PC-9 (cell line): ENCODE results near the gene GSTO2. TPM values are rescaled to one million over a fixed set of nuclear protein-coding genes. Genes with fewer than 3 reads are reported as not detected.

ENCODE experiments used
- BruUV-seq: library from RNA; stranded (reverse); fragments of 400-500 nt; replicated peaks from 2 replicates; lab custom pipeline; 2021; lab: Mats Ljungman, UMichigan
- CTCF ChIA-PET: fragments of 300-600 bp; sonication (Branson Sonifier 250); formaldehyde crosslinking; loops from one replicate; lab custom pipeline; 2022; ENCODE audit warnings: antibody characterized with exemption; lab: Charles Lee
- POLR2A ChIA-PET: fragments of 300-600 bp; sonication (Branson Sonifier 250); formaldehyde crosslinking; loops from one replicate; lab custom pipeline; 2022; ENCODE audit warnings: antibody characterized with exemption; ENCODE audit not compliant: unreplicated experiment; lab: Charles Lee
- DNase-seq, 2 experiments: peaks; one replicate each; pipeline versions ENCODE4 v3.0.0 to v3.0.0-alpha.2; 2015 to 2022; ENCODE audit warnings: mixed read lengths in 1 of 2
- H2AFZ ChIP-seq: fragments of 200-600 bp; sonication (generic); 2 replicates; pipeline ENCODE4 v1.8.1; 2017; ENCODE audit warnings: antibody characterized with exemption
- H3F3A ChIP-seq: fragments of 200-600 bp; sonication (generic); 2 replicates; pipeline ENCODE4 v1.8.1; 2017; ENCODE audit warnings: antibody characterized with exemption, mild to moderate bottlenecking, low read depth; ENCODE audit not compliant: insufficient read depth
- H3K27ac ChIP-seq: fragments of 200-600 bp; sonication (generic); 2 replicates; pipeline ENCODE4 v1.6.1; 2016; ENCODE audit warnings: mixed run types
- H3K27me3 ChIP-seq: fragments of 200-600 bp; sonication (generic); 2 replicates; pipeline ENCODE4 v1.6.1; 2016; ENCODE audit warnings: low read depth, mixed run types; ENCODE audit not compliant: insufficient read depth
- H3K36me3 ChIP-seq: fragments of 200-600 bp; sonication (generic); 2 replicates; pipeline ENCODE4 v1.6.1; 2016; ENCODE audit warnings: low read depth, mixed run types
- H3K4me1 ChIP-seq: fragments of 200-600 bp; sonication (generic); replicated peaks from 2 replicates; pipeline ENCODE4 v1.6.1; 2016; ENCODE audit warnings: mixed run types; ENCODE audit not compliant: insufficient read depth
- H3K4me2 ChIP-seq: fragments of 200-600 bp; sonication (generic); 2 replicates; pipeline ENCODE4 v1.6.1; 2017; ENCODE audit warnings: mixed run types
- H3K4me3 ChIP-seq: fragments of 200-600 bp; sonication (generic); 2 replicates; pipeline ENCODE4 v1.6.1; 2016; ENCODE audit warnings: mixed run types
- H3K79me2 ChIP-seq: fragments of 200-600 bp; sonication (generic); 2 replicates; pipeline ENCODE4 v1.6.1; 2017; ENCODE audit warnings: low read depth, mixed run types
- H3K9me2 ChIP-seq: fragments of 200-600 bp; sonication (generic); 2 replicates; pipeline ENCODE4 v1.8.1; 2017; ENCODE audit warnings: mild to moderate bottlenecking; ENCODE audit not compliant: insufficient read depth
- H3K9me3 ChIP-seq: fragments of 200-600 bp; sonication (generic); 2 replicates; pipeline ENCODE4 v1.8.1; 2016; ENCODE audit warnings: low read depth; ENCODE audit not compliant: insufficient read depth
- H4K20me1 ChIP-seq: fragments of 200-600 bp; sonication (generic); 2 replicates; pipeline ENCODE4 v1.8.1; 2017; ENCODE audit not compliant: insufficient read depth
- CTCF ChIP-seq: fragments of 200-600 bp; sonication (generic); conservative IDR thresholded peaks from 2 replicates; pipeline ENCODE4 v1.6.1; 2017; ENCODE audit warnings: mixed run types, antibody characterized with exemption, mild to moderate bottlenecking, moderate library complexity
- EZH2 ChIP-seq: fragments of 200-600 bp; sonication (generic); IDR thresholded peaks from 2 replicates; pipeline ENCODE4 v1.8.0; 2017; ENCODE audit warnings: antibody characterized with exemption, low read depth
- intact Hi-C: fragments of 100-400 bp; cut with micrococcal nuclease; formaldehyde crosslinking; loops from one replicate; pipeline ENCODE4 v1.10.0; 2022; ENCODE audit not compliant: unreplicated experiment
- total RNA-seq: library from RNA; stranded (reverse); gene quantifications from 2 replicates; pipeline ENCODE4 v1.2.3, GENCODE V29; 2021

Gene GSTO2
- total RNA-seq, 1 experiment from 2014 or later: 3.3 TPM

GRCh38 chr10:104324221-104324686 lies 55.3 kb downstream of the GSTO2 start:
- H3K4me2 ChIP-seq: no peak overlapping the region
- H3K4me1 ChIP-seq: peaks cover 23% of the 10 kb centered on the region
- H3K27me3 ChIP-seq: no peaks in the 10 kb centered on the region
- no peak overlapping the region for H3K4me3 ChIP-seq
- intact Hi-C loops: no loop called here
- H3K9me3 ChIP-seq: no peaks in the 10 kb centered on the region
- BruUV-seq: no TSS peak
- ChIA-PET POLR2A (no interaction called here), CTCF (no interaction called here)
- TF ChIP-seq EZH2: no peak
- no peak for TF ChIP-seq CTCF
- no peak overlapping the region for H2AFZ ChIP-seq
- H4K20me1 ChIP-seq: no peaks in the 10 kb centered on the region
- H3K27ac ChIP-seq: no peak overlapping the region
- H3K36me3 ChIP-seq: no peaks in the 10 kb centered on the region
- peaks cover 12% of the 10 kb centered on the region for H3F3A ChIP-seq
- peaks cover 92% of the 10 kb centered on the region for H3K79me2 ChIP-seq
- DNase-seq: no peak
- no peaks in the 10 kb centered on the region for H3K9me2 ChIP-seq

- Histone ChIP-seq H3K27me3 (no peaks in the 10 kb centered on the region), H2AFZ (no peak overlapping the region), H3K9me3 (no peaks in the 10 kb centered on the region), H4K20me1 (no peaks in the 10 kb centered on the region), H3K4me1 (peaks cover 30% of the 10 kb centered on the region), H3K9me2 (no peaks in the 10 kb centered on the region), H3K36me3 (no peaks in the 10 kb centered on the region), H3K4me3 (no peak overlapping the region), H3K4me2 (no peak overlapping the region), H3K79me2 (peaks cover 92% of the 10 kb centered on the region), H3K27ac (no peak overlapping the region), H3F3A (peaks cover 19% of the 10 kb centered on the region)
- DNase-seq: no peak
- TF ChIP-seq EZH2: no peak
- POLR2A ChIA-PET: no interaction called here
- CTCF ChIA-PET: no interaction called here
- intact Hi-C loops: no loop called here
- BruUV-seq: no TSS peak
Measured at GRCh38 chr10:104324931-104325330, 55.9 kb downstream of the GSTO2 start.

- no peaks in the 10 kb centered on the region for H3K27me3 ChIP-seq
- H3K27ac ChIP-seq: no peak overlapping the region
- no peak for TF ChIP-seq CTCF
- no peak for TF ChIP-seq EZH2
- H2AFZ ChIP-seq: no peak overlapping the region
- no peak for DNase-seq
- no peaks in the 10 kb centered on the region for H4K20me1 ChIP-seq
- no peaks in the 10 kb centered on the region for H3K9me3 ChIP-seq
- intact Hi-C loops: no loop called here
- no peak overlapping the region for H3K4me2 ChIP-seq
- CTCF ChIA-PET: interaction anchor here (1.3 kb wide), 1 partner anchor 20 kb away, joined by 3 read pairs; no protein-coding TSS in a partner anchor
- H3K36me3 ChIP-seq: no peaks in the 10 kb centered on the region
- H3F3A ChIP-seq: peaks cover 27% of the 10 kb centered on the region
- no peak overlapping the region for H3K4me3 ChIP-seq
- POLR2A ChIA-PET: no interaction called here
- H3K4me1 ChIP-seq: peaks cover 38% of the 10 kb centered on the region
- no TSS peak for BruUV-seq
- H3K9me2 ChIP-seq: no peaks in the 10 kb centered on the region
- peaks cover 89% of the 10 kb centered on the region for H3K79me2 ChIP-seq
Measured at GRCh38 chr10:104325436-104326435, 56.8 kb downstream of the GSTO2 start.
